ENCODE data around the gene SAP30BP. TPM values are rescaled to one million over a fixed set of nuclear protein-coding genes. Genes with fewer than 3 reads are reported as not detected.
A peak's percentile ranks its signal among the peaks of the same experiment; 100 is the strongest.

The SAP30BP gene
- total and polyA plus RNA-seq, 2 experiments from 2014 or later: 44.9 to 97.9 TPM

DNA sequence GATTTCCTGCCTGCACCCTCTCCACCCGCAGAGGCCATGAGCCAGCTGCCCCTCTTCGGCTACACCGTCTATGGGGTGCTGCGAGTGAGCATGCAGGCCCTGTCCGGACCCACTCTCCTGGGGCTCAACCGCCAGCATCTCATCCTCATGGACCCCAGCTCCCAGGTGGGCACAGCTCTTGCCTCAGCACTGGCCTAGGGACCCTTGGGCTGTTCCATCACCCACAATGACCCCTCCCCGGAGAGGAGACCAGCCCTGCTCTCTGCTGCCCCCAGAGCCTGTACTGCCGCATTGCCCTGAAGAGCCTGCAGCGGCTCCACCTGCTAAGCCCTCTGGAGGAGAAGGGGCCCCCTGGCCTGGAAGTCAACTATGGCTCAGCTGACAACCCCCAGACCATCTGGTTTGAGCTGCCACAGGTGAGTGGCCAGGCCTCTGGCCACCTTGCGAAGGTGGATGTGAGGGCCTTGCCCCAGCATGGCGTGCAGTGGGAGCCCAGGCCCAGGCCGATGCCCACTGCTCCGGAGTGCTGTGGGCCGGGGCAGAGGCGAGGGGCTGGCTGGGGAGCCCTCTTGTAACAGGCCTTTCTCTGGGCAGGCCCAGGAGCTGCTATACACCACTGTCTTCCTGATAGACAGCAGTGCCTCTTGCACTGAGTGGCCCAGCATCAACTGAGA lies 41.2 kb upstream of the SAP30BP start:
- Mint-ChIP-seq H3K4me1 (no peaks in the 10 kb centered on the region; the same call in 2 of the 3 replicates), H3K27ac (no peak overlapping the region), H3K36me3 (ENCODE audit: low read depth) (no peaks in the 10 kb centered on the region), H3K27me3 (ENCODE audit: insufficient read depth, low read depth, poor library complexity) (peaks cover 20% of the 10 kb centered on the region), H3K4me3 (no peak overlapping the region), H3K9me3 (no peaks in the 10 kb centered on the region)
- ATAC-seq (peak; percentile 91), DNase-seq (ENCODE audit: low spot score) (peak; percentile 91)
- Histone ChIP-seq H4K20me1 (replicated peaks; ENCODE audit: insufficient read depth) (no peaks in the 10 kb centered on the region), H3K79me2 (replicated peaks; ENCODE audit: insufficient read depth) (no peaks in the 10 kb centered on the region), H2AFZ (no peak overlapping the region), H3K4me2 (no peak overlapping the region), H3K27me3 (ENCODE audit: insufficient read depth) (no peaks in the 10 kb centered on the region), H3K4me1 (ENCODE audit: insufficient read depth) (no peaks in the 10 kb centered on the region), H3K9me2 (ENCODE audit: insufficient read depth) (no peaks in the 10 kb centered on the region), H3K27ac (ENCODE audit: low read depth) (no peak overlapping the region), H3F3A (replicated peaks; ENCODE audit: low read depth) (no peaks in the 10 kb centered on the region), H3K4me3 (no peak overlapping the region), H3K36me3 (ENCODE audit: insufficient read depth) (no peaks in the 10 kb centered on the region; the same call in 1 of the 2 replicates)
- TF ChIP-seq ZNF331 (CRISPR knock-in tag; IDR thresholded peaks at IDR 0.05; ENCODE audit: low read depth): no peak
- TF ChIP-seq, protein P1, sequence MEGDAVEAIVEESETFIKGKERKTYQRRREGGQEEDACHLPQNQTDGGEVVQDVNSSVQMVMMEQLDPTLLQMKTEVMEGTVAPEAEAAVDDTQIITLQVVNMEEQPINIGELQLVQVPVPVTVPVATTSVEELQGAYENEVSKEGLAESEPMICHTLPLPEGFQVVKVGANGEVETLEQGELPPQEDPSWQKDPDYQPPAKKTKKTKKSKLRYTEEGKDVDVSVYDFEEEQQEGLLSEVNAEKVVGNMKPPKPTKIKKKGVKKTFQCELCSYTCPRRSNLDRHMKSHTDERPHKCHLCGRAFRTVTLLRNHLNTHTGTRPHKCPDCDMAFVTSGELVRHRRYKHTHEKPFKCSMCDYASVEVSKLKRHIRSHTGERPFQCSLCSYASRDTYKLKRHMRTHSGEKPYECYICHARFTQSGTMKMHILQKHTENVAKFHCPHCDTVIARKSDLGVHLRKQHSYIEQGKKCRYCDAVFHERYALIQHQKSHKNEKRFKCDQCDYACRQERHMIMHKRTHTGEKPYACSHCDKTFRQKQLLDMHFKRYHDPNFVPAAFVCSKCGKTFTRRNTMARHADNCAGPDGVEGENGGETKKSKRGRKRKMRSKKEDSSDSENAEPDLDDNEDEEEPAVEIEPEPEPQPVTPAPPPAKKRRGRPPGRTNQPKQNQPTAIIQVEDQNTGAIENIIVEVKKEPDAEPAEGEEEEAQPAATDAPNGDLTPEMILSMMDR (conservative IDR thresholded peaks at IDR 0.05; ENCODE audit: low read depth in 2 of 2): peak; percentile 78 to 87

DNA sequence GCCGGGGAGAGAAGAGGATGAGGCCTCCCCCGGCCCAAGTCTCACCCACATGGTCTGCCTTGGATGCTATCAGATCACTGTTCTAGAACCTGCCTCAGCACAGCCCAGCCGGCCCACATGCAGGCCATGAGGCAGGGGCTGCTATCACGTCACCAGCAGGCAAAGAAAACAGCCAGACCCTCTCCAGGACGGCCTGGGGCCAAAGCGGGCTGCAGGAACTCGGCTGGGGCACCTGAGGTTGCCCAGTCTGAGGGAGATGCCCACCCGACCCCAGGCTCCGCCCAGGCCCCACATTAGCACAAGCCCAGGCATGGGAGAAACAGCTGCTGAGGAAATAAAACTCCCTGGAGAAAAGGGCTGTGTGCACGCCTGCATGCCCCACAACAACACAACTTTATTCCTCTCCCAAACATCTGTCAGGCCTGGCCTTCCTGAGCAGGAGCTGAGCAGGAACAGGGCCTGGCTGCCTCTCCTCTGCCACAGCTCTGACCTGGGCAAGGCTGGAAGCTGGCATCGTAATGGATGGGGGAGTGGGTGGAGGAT lies 40.6 kb upstream of the SAP30BP start:
- Histone ChIP-seq H3K4me2 (no peak overlapping the region), H3K9me2 (ENCODE audit: insufficient read depth) (no peaks in the 10 kb centered on the region), H3K4me1 (ENCODE audit: insufficient read depth) (no peaks in the 10 kb centered on the region), H3K27me3 (ENCODE audit: insufficient read depth) (no peaks in the 10 kb centered on the region), H3K4me3 (no peak overlapping the region), H2AFZ (no peak overlapping the region), H4K20me1 (replicated peaks; ENCODE audit: insufficient read depth) (no peaks in the 10 kb centered on the region), H3K27ac (ENCODE audit: low read depth) (no peak overlapping the region), H3K36me3 (ENCODE audit: insufficient read depth) (no peaks in the 10 kb centered on the region; the same call in 1 of the 2 replicates), H3F3A (replicated peaks; ENCODE audit: low read depth) (no peaks in the 10 kb centered on the region), H3K79me2 (replicated peaks; ENCODE audit: insufficient read depth) (no peaks in the 10 kb centered on the region)
- H3K36me3 Mint-ChIP-seq (ENCODE audit: low read depth): no peaks in the 10 kb centered on the region
- no peak overlapping the region for H3K27ac Mint-ChIP-seq
- H3K4me1 Mint-ChIP-seq: no peaks in the 10 kb centered on the region; the same call in 2 of the 3 replicates
- H3K4me3 Mint-ChIP-seq: no peak overlapping the region
- H3K9me3 Mint-ChIP-seq: no peaks in the 10 kb centered on the region
- ATAC-seq (no peak), DNase-seq (ENCODE audit: low spot score) (no peak)
- peaks cover 19% of the 10 kb centered on the region for H3K27me3 Mint-ChIP-seq (ENCODE audit: insufficient read depth, low read depth, poor library complexity)
- TF ChIP-seq EZH2phosphoT487 (IDR thresholded peaks at IDR 0.05; ENCODE audit: unreplicated experiment) (no peak), NANOG (IDR thresholded peaks at IDR 0.05; ENCODE audit: borderline replicate concordance) (no peak)
- TF ChIP-seq, protein P1 (conservative IDR thresholded peaks at IDR 0.05; ENCODE audit: low read depth in 2 of 2): no peak

All from GM23338 (cell line).